Urinary bladder (tissue), 4 donors: ENCODE data around the gene NUP85. TPM values are rescaled to one million over a fixed set of nuclear protein-coding genes. Genes with fewer than 3 reads are reported as not detected.
"Not testable (repeated sequence)": the region's sequence is repeated elsewhere in the genome, so short reads cannot be mapped to it uniquely, and the experiment has no call there.

Experiments used
- DNase-seq: peaks from one replicate; pipeline ENCODE4 v3.0.0-alpha.2; 2015; ENCODE audit errors: extremely low spot score
- H3K27ac ChIP-seq: one replicate; pipeline ENCODE4 v1.5.1; 2013; ENCODE audit warnings: low read depth, mild to moderate bottlenecking, moderate library complexity
- H3K36me3 ChIP-seq: one replicate; pipeline ENCODE4 v1.6.1; 2013; ENCODE audit warnings: mild to moderate bottlenecking, moderate library complexity; ENCODE audit not compliant: insufficient read depth
- H3K4me1 ChIP-seq: one replicate; pipeline ENCODE4 v1.6.1; 2013; ENCODE audit warnings: mild to moderate bottlenecking, moderate library complexity; ENCODE audit not compliant: insufficient read depth
- H3K4me3 ChIP-seq: one replicate; pipeline ENCODE4 v1.5.1; 2013; ENCODE audit warnings: low read depth, low read length
- WGBS: extraction: QIAGEN DNeasy Blood & Tissue Kit; methylation state at CpG from one replicate; pipeline ENCODE4 v1.1.7; 2013; 5-methylcytosine and 5-hydroxymethylcytosine counted together
- polyA plus RNA-seq: library from polyadenylated mRNA; stranded (reverse); fragments of 200-250 nt; gene quantifications from one replicate; pipeline ENCODE4 v1.2.3, GENCODE V29; 2013
- total RNA-seq: library from RNA; depleted of rRNA; stranded (reverse); fragments of >200 nt; gene quantifications from one replicate; pipeline ENCODE4 v1.2.3, GENCODE V29; 2014
- donor health status: healthy with polysubstance abuse.
- donor health status: healthy.

The NUP85 gene
- total and polyA plus RNA-seq, 2 donors: 36.6 to 40.2 TPM

GRCh38 chr17:75270218-75270965, 64.9 kb downstream of the NUP85 start:
- H3K4me1 ChIP-seq: no peaks in the 10 kb centered on the region
- 1% methylated on average over 47 of the region's 47 CpGs for WGBS
- DNase-seq: peak; percentile 31

GRCh38 chr17:75270966-75271232, 65.4 kb downstream of the NUP85 start, which contains the start of gene MIF4GD:
MIF4GD (minus strand) TSS chr17:75271231; CDS start chr17:75270195, 1,036 bp downstream.
- Histone ChIP-seq H3K27ac (peak within 1 kb of the TSS; percentile 76), H3K36me3 (no peaks in the 10 kb centered on the region), H3K4me3 (peak within 1 kb of the TSS; percentile 80), H3K4me1 (no peaks in the 10 kb centered on the region)
- under 1% methylated on average over 39 of the region's 39 CpGs for WGBS
- no peak for DNase-seq

More at GRCh38 chr17:75270218-75270965, 64.9 kb downstream of the NUP85 start:
- H3K27ac ChIP-seq: peak overlapping the region; percentile 76
- peak overlapping the region; percentile 80 for H3K4me3 ChIP-seq
- peaks cover 5% of the 10 kb centered on the region for H3K36me3 ChIP-seq

- DNase-seq: no peak
- Histone ChIP-seq H3K36me3 (no peaks in the 10 kb centered on the region), H3K4me3 (peak overlapping the region; percentile 80), H3K27ac (peak overlapping the region; percentile 31), H3K4me1 (no peaks in the 10 kb centered on the region)
- under 1% methylated on average over 74 of the region's 74 CpGs for WGBS
These were observed 65.9 kb downstream of the NUP85 start for GRCh38 chr17:75271233-75271954.

GRCh38 chr17:75271955-75272847, 66.7 kb downstream of the NUP85 start:
- Histone ChIP-seq H3K4me1 (no peaks in the 10 kb centered on the region), H3K36me3 (no peaks in the 10 kb centered on the region), H3K27ac (no peak overlapping the region), H3K4me3 (peak overlapping the region; percentile 80)
- WGBS: 46% methylated on average over 24 of the region's 24 CpGs
- no peak for DNase-seq

- Histone ChIP-seq H3K27ac (no peak overlapping the region), H3K4me3 (no peak overlapping the region), H3K36me3 (no peaks in the 10 kb centered on the region), H3K4me1 (no peaks in the 10 kb centered on the region)
- 54% methylated on average over 3 of the region's 3 CpGs for WGBS
- no peak for DNase-seq
These were observed 67.3 kb downstream of the NUP85 start for GRCh38 chr17:75272848-75273184.

GRCh38 chr17:75273977-75274708, 68.7 kb downstream of the NUP85 start:
- no peaks in the 10 kb centered on the region for H3K36me3 ChIP-seq
- no peak for DNase-seq
- no peak overlapping the region for H3K27ac ChIP-seq
- 66% methylated on average over 7 of the region's 7 CpGs for WGBS
- H3K4me1 ChIP-seq: no peaks in the 10 kb centered on the region
- H3K4me3 ChIP-seq: no peak overlapping the region

GRCh38 chr17:75277664-75278071, 72.2 kb downstream of the NUP85 start:
- DNase-seq: no peak
- H3K4me1 ChIP-seq: no peaks in the 10 kb centered on the region
- no peak overlapping the region for H3K27ac ChIP-seq
- 77% methylated on average over 6 of the region's 6 CpGs for WGBS
- no peak overlapping the region for H3K4me3 ChIP-seq
- no peaks in the 10 kb centered on the region for H3K36me3 ChIP-seq

GRCh38 chr17:75280189-75280588, 74.7 kb downstream of the NUP85 start:
- not testable (repeated sequence) for H3K4me1 ChIP-seq, H3K27ac ChIP-seq, H3K36me3 ChIP-seq, H3K4me3 ChIP-seq, DNase-seq
- 94% methylated on average over 4 of the region's 4 CpGs for WGBS

GRCh38 chr17:75285123-75285522, 79.6 kb downstream of the NUP85 start:
- Histone ChIP-seq H3K36me3 (no peaks in the 10 kb centered on the region), H3K4me3 (no peak overlapping the region), H3K27ac (no peak overlapping the region), H3K4me1 (no peaks in the 10 kb centered on the region)
- DNase-seq: no peak
- WGBS: 91% methylated on average over 6 of the region's 6 CpGs

Other genes starting within 250 kb of the NUP85 start
- gene HID1, start 232.9 kb upstream of the NUP85 start, total RNA-seq: 5.7 TPM
- gene HID1, start 232.9 kb upstream of the NUP85 start, polyA plus RNA-seq: 13.4 TPM
- 4.8 TPM for gene CDR2L, start 218.0 kb upstream of the NUP85 start, total RNA-seq
- gene CDR2L, start 218.0 kb upstream of the NUP85 start, polyA plus RNA-seq: 14.2 TPM
- gene MRPL58, start 193.0 kb upstream of the NUP85 start, total RNA-seq: 14.5 TPM
- 38.7 TPM for gene MRPL58, start 193.0 kb upstream of the NUP85 start, polyA plus RNA-seq
- 136 TPM for gene ATP5PD, start 158.7 kb upstream of the NUP85 start, total RNA-seq
- gene ATP5PD, start 158.7 kb upstream of the NUP85 start, polyA plus RNA-seq: 334 TPM
- 15.4 TPM for gene KCTD2, start 158.5 kb upstream of the NUP85 start, total RNA-seq
- gene KCTD2, start 158.5 kb upstream of the NUP85 start, polyA plus RNA-seq: 29.1 TPM
- 17.6 TPM for gene SLC16A5, start 117.7 kb upstream of the NUP85 start, total RNA-seq
- gene SLC16A5, start 117.7 kb upstream of the NUP85 start, polyA plus RNA-seq: 13.2 TPM
- 2.5 TPM for gene ARMC7, start 95.7 kb upstream of the NUP85 start, total RNA-seq
- 9.6 TPM for gene ARMC7, start 95.7 kb upstream of the NUP85 start, polyA plus RNA-seq
- 29.8 TPM for gene NT5C, start 73.9 kb upstream of the NUP85 start, total RNA-seq
- 82.1 TPM for gene NT5C, start 73.9 kb upstream of the NUP85 start, polyA plus RNA-seq
- 49.8 TPM for gene JPT1, start 51.2 kb upstream of the NUP85 start, total RNA-seq
- gene JPT1, start 51.2 kb upstream of the NUP85 start, polyA plus RNA-seq: 43.9 TPM
- gene SUMO2, start 22.7 kb upstream of the NUP85 start, total RNA-seq: 150 TPM
- 98.3 TPM for gene SUMO2, start 22.7 kb upstream of the NUP85 start, polyA plus RNA-seq
- 15.5 TPM for gene GGA3, start 55.9 kb downstream of the NUP85 start, total RNA-seq
- 29.7 TPM for gene GGA3, start 55.9 kb downstream of the NUP85 start, polyA plus RNA-seq
- 27.0 TPM for gene MRPS7, start 56.2 kb downstream of the NUP85 start, total RNA-seq
- 51.8 TPM for gene MRPS7, start 56.2 kb downstream of the NUP85 start, polyA plus RNA-seq
- 9.0 TPM for gene MIF4GD, start 65.6 kb downstream of the NUP85 start, total RNA-seq
- gene MIF4GD, start 65.6 kb downstream of the NUP85 start, polyA plus RNA-seq: 42.9 TPM
- 5.2 TPM for gene SLC25A19, start 83.8 kb downstream of the NUP85 start, total RNA-seq
- 10.1 TPM for gene SLC25A19, start 83.8 kb downstream of the NUP85 start, polyA plus RNA-seq
- 63.1 TPM for gene GRB2, start 200.0 kb downstream of the NUP85 start, total RNA-seq
- 93.9 TPM for gene GRB2, start 200.0 kb downstream of the NUP85 start, polyA plus RNA-seq